Adipose tissue (tissue), 3 donors: Measurements from ENCODE around the gene HOXB1. TPM values are rescaled to one million over a fixed set of nuclear protein-coding genes. Genes with fewer than 3 reads are reported as not detected.
"Not testable (repeated sequence)": the region's sequence is repeated elsewhere in the genome, so short reads cannot be mapped to it uniquely, and the experiment has no call there.

Source experiments
- H3K27ac ChIP-seq: one replicate; pipeline ENCODE4 v1.5.1; 2013; ENCODE audit warnings: low read depth, low read length
- WGBS, 3 donors: extraction: QIAGEN DNeasy Blood & Tissue Kit; methylation state at CpG; one replicate each; pipeline ENCODE4 v1.1.7; 2013; 5-methylcytosine and 5-hydroxymethylcytosine counted together
- polyA plus RNA-seq, 3 donors: library from polyadenylated mRNA; stranded (reverse); fragments of 200-250 nt; gene quantifications; one replicate each; pipeline ENCODE4 v1.2.3, GENCODE V29; 2013
- donor health status: healthy with polysubstance abuse.
- donor health status: Bipolar disorder and iron deficiency.
- donor health status: healthy.

Gene HOXB1
- polyA plus RNA-seq, 3 donors = 0.45 TPM; not detected in 2

GRCh38 chr17:48547808-48548522 is 17.2 kb upstream of the HOXB1 start:
- H3K27ac ChIP-seq = peak overlapping the region; percentile 30
- WGBS, 3 donors = 23 to 29% (median 28%) methylated on average over 24 of the region's 24 CpGs

GRCh38 chr17:48546924-48547807 is 16.4 kb upstream of the HOXB1 start:
- 27 to 41% (median 32%) methylated on average over 10 of the region's 10 CpGs for whole genome bisulfite sequencing, 3 donors

GRCh38 chr17:48546137-48546923 is 15.5 kb upstream of the HOXB1 start:
- WGBS, 3 donors = 31 to 35% (median 33%) methylated on average over 10 of the region's 10 CpGs
- no peak overlapping the region for H3K27ac ChIP-seq

More at GRCh38 chr17:48546924-48547807, 16.4 kb upstream of the HOXB1 start:
- H3K27ac ChIP-seq = no peak overlapping the region

- WGBS, 3 donors = 88 to 95% (median 94%) methylated on average over 1 of the region's 1 CpG
- H3K27ac ChIP-seq = no peak overlapping the region
Observed at GRCh38 chr17:48545539-48545938, 14.7 kb upstream of the HOXB1 start.

- peak within 1 kb of the TSS; percentile 80 for H3K27ac ChIP-seq
- 19 to 33% (median 27%) methylated on average over 12 of the region's 12 CpGs for WGBS, 3 donors
Observed at GRCh38 chr17:48545022-48545375, 14.2 kb upstream of the HOXB1 start, which contains the start of gene HOXB2. HOXB2 (minus strand) TSS chr17:48545109; CDS start chr17:48544911, 198 bp downstream.

GRCh38 chr17:48544349-48545021 is 13.7 kb upstream of the HOXB1 start:
- 2 to 6% (median 3%) methylated on average over 38 of the region's 38 CpGs for WGBS, 3 donors
- H3K27ac ChIP-seq = no peak overlapping the region

- peak overlapping the region; percentile 80 for H3K27ac ChIP-seq
- WGBS, 3 donors = 1 to 7% (median 1%) methylated on average over 20 of the region's 20 CpGs
Observed at GRCh38 chr17:48543854-48544348, 13.1 kb upstream of the HOXB1 start.

GRCh38 chr17:48543107-48543853 is 12.5 kb upstream of the HOXB1 start:
- peak overlapping the region; percentile 80 for H3K27ac ChIP-seq
- 0 to 2% (median 1%) methylated on average over 68 to 72 of the region's 72 CpGs for WGBS, 3 donors

- WGBS, 3 donors = 1 to 11% (median 1%) methylated on average over 12 of the region's 12 CpGs
- H3K27ac ChIP-seq = peak overlapping the region; percentile 80
Observed at GRCh38 chr17:48542698-48543106, 11.9 kb upstream of the HOXB1 start.

GRCh38 chr17:48542114-48542656 is 11.4 kb upstream of the HOXB1 start:
- WGBS, 3 donors = 5 to 15% (median 7%) methylated on average over 27 of the region's 27 CpGs
- H3K27ac ChIP-seq = peak overlapping the region; percentile 93

- 1 to 3% (median 2%) methylated on average over 26 to 34 of the region's 36 CpGs for WGBS, 3 donors
Observed at GRCh38 chr17:48541577-48542113, 10.8 kb upstream of the HOXB1 start.

GRCh38 chr17:48541036-48541576 is 10.3 kb upstream of the HOXB1 start:
- 18 to 27% (median 20%) methylated on average over 12 of the region's 12 CpGs for WGBS, 3 donors

More at GRCh38 chr17:48541577-48542113, 10.8 kb upstream of the HOXB1 start:
- peak overlapping the region; percentile 93 for H3K27ac ChIP-seq

GRCh38 chr17:48540213-48540612 is 9.4 kb upstream of the HOXB1 start:
- H3K27ac ChIP-seq = no peak overlapping the region
- WGBS, 3 donors = 77 to 98% (median 88%) methylated on average over 1 of the region's 1 CpG

More at GRCh38 chr17:48541036-48541576, 10.3 kb upstream of the HOXB1 start:
- peak overlapping the region; percentile 93 for H3K27ac ChIP-seq

GRCh38 chr17:48539177-48539576 is 8.4 kb upstream of the HOXB1 start:
- H3K27ac ChIP-seq = no peak overlapping the region
- 58 to 88% (median 82%) methylated on average over 4 of the region's 4 CpGs for WGBS, 3 donors

GRCh38 chr17:48537316-48537715 is 6.5 kb upstream of the HOXB1 start:
- 95 to 98% (median 96%) methylated on average over 3 of the region's 3 CpGs for WGBS, 3 donors
- no peak overlapping the region for H3K27ac ChIP-seq

GRCh38 chr17:48535793-48536559 is 5.2 kb upstream of the HOXB1 start:
- H3K27ac ChIP-seq = not testable (repeated sequence)
- 80 to 95% (median 90%) methylated on average over 9 of the region's 9 CpGs for WGBS, 3 donors
